ENCODE data around the gene IMPA2. TPM values are rescaled to one million over a fixed set of nuclear protein-coding genes. Genes with fewer than 3 reads are reported as not detected.

IMPA2 gene
- total and polyA plus RNA-seq, 11 donors, result 18.1 to 73.0 (median 40.8) TPM

GRCh38 chr18:12035481-12035880 is 54.2 kb downstream of the IMPA2 start:
- Histone ChIP-seq H3K4me3 (no peak overlapping the region), H3K36me3 (peaks cover 0 to 18% (median 9%) of the 10 kb centered on the region in 9 donors), H3K27me3 (peaks cover 0 to 3% (median 0%) of the 10 kb centered on the region in 9 donors), H3K9me3 (no peaks in the 10 kb centered on the region), H3K27ac (no peak overlapping the region), H3K4me1 (peaks cover 0 to 15% (median 6%) of the 10 kb centered on the region in 12 donors)
- no peak for TF ChIP-seq POLR2A (IDR thresholded peaks at IDR 0.05)
- no peak for TF ChIP-seq CTCF (IDR thresholded peaks at IDR 0.05)
- DNase-seq (no peak), ATAC-seq (no peak)
- intact Hi-C loops (cut with DNase I), result loop anchor here in 9 of 10 donors (5.0 to 10.0 kb wide), 5 partner anchors 38 to 381 kb away; partner anchors contain the start of gene IMPA2 (in 1 of the 9)
- WGBS, 4 donors, result 69 to 92% (median 80%) methylated on average over 5 to 6 of the region's 6 CpGs

- WGBS, 4 donors, result 72 to 92% (median 78%) methylated on average over 8 to 9 of the region's 9 CpGs
- peaks cover 0 to 11% (median under 1%) of the 10 kb centered on the region in 9 donors for H3K36me3 ChIP-seq
- H3K4me3 ChIP-seq, result no peak overlapping the region
- ATAC-seq (no peak), DNase-seq (no peak)
- no peaks in the 10 kb centered on the region for H3K9me3 ChIP-seq
- intact Hi-C loops (cut with DNase I), result loop anchor here in 9 of 10 donors (5.0 to 10.0 kb wide), 5 partner anchors 39 to 381 kb away; partner anchors contain the start of gene IMPA2 (in 1 of the 9)
- peaks cover 0 to 15% (median 6%) of the 10 kb centered on the region in 12 donors for H3K4me1 ChIP-seq
- H3K27me3 ChIP-seq, result peaks cover 0 to 3% (median 0%) of the 10 kb centered on the region in 9 donors
- no peak overlapping the region for H3K27ac ChIP-seq
- TF ChIP-seq CTCF (IDR thresholded peaks at IDR 0.05) (no peak), POLR2A (IDR thresholded peaks at IDR 0.05) (no peak)
Measured at GRCh38 chr18:12036201-12036751, 55.0 kb downstream of the IMPA2 start.

DNA sequence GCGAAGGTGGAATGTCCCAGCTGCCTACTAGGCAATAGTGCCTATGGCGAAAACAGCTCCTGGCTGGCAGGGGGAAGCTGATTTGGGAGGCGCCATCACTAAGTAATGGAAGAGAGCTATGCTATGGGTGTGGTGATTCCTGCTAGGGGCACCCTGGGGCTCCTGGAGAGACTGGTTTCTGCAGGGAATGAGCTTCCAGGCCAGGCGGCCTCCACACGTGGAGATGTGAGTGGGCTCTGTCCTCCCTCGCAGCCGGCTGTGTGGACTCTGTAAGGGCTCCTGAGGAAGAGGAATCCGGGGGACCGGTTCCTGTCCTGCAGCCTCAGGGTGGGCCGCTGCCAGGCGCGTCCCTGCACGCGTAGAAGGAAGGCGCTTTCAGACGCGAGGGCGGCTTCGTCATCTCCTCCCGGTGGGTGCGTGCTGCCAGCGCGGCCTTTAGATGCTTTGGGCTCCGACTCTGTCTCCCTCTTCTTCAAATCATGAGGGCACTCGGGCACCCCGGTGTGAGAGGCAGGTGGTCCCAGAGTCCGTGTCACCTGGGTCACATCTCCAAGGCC is 56.9 kb downstream of the IMPA2 start:
- ATAC-seq (peak in 3 of 4 donors; percentile 2 to 53 (median 18)), DNase-seq (peak in 2 of 5 donors; percentile 48 to 57)
- H3K27me3 ChIP-seq, result peaks cover 0 to 3% (median 0%) of the 10 kb centered on the region in 9 donors
- H3K4me1 ChIP-seq, result peaks cover 0 to 15% (median 6%) of the 10 kb centered on the region in 12 donors
- no peaks in the 10 kb centered on the region for H3K9me3 ChIP-seq
- peaks cover 0 to under 1% (median 0%) of the 10 kb centered on the region in 9 donors for H3K36me3 ChIP-seq
- H3K4me3 ChIP-seq, result peak overlapping the region; percentile 24 to 67 (median 59)
- intact Hi-C loops (cut with DNase I), result loop anchor here (2.0 to 10.0 kb wide), 10 partner anchors 41 to 383 kb away; partner anchors contain the start of gene IMPA2 (in 2 of the 10)
- 23 to 34% (median 31%) methylated on average over 20 to 27 of the region's 27 CpGs for WGBS, 4 donors
- TF ChIP-seq POLR2A (IDR thresholded peaks at IDR 0.05) (no peak), CTCF (IDR thresholded peaks at IDR 0.05) (no peak)
- peak overlapping the region in 7 of 12 donors; percentile 19 to 69 (median 41) for H3K27ac ChIP-seq
